Naive thymus-derived CD4-positive, alpha-beta T cell (primary cell): ENCODE measurements around the gene BTBD19. TPM values are rescaled to one million over a fixed set of nuclear protein-coding genes. Genes with fewer than 3 reads are reported as not detected.

ENCODE experiments used
- ATAC-seq: fragments of 150-1000 bp; cut with Tn5 transposase; 2 replicates; pipeline ENCODE4 v1.10.0; 2021; ENCODE audit warnings: mild to moderate bottlenecking, moderate library complexity
- CTCF ChIA-PET: fragments of 350-600 bp; sonication (Branson Sonifier 250); formaldehyde crosslinking; loops from one replicate; lab custom pipeline; 2021; ENCODE audit warnings: antibody characterized with exemption; lab: Charles Lee
- POLR2A ChIA-PET: fragments of 350-600 bp; sonication (Branson Sonifier 250); formaldehyde crosslinking; loops from one replicate; lab custom pipeline; 2021; ENCODE audit warnings: antibody characterized with exemption, inconsistent platforms; lab: Charles Lee
- DNase-seq, 9 donors: peaks; one replicate each; pipeline versions ENCODE4 v3.0.0 to v3.0.0-alpha.2; 2020 to 2022; ENCODE audit warnings: mixed read lengths in 1 of 9
- H3K27ac ChIP-seq: one replicate; pipeline ENCODE4 v1.7.0; 2013; ENCODE audit warnings: mild to moderate bottlenecking, low read depth, low read length, moderate library complexity
- H3K27me3 ChIP-seq, 2 donors: one replicate each; pipeline ENCODE4 v1.7.0; 2013; ENCODE audit warnings: low read length in 2 of 2, mild to moderate bottlenecking in 2 of 2, moderate library complexity in 2 of 2; ENCODE audit not compliant: control insufficient read depth in 2 of 2, insufficient read depth in 2 of 2
- H3K36me3 ChIP-seq, 3 experiments: 1 replicate in 2 of 3; 2 replicates in 1 of 3; pipeline ENCODE4 v1.7.0; 2013; ENCODE audit warnings: low read length in 3 of 3, mild to moderate bottlenecking in 3 of 3, moderate library complexity in 1 of 3; ENCODE audit not compliant: insufficient read depth in 3 of 3, control insufficient read depth in 2 of 3
- H3K4me1 ChIP-seq, 2 donors: one replicate each; pipeline ENCODE4 v1.7.0; 2013; ENCODE audit warnings: low read length in 2 of 2, mild to moderate bottlenecking in 2 of 2, moderate library complexity in 1 of 2; ENCODE audit not compliant: control insufficient read depth in 2 of 2, insufficient read depth in 2 of 2
- H3K4me3 ChIP-seq: 2 replicates; pipeline ENCODE4 v1.7.0; 2013; ENCODE audit warnings: mild to moderate bottlenecking, low read length
- H3K9me3 ChIP-seq, 3 experiments: 1 replicate in 2 of 3; 2 replicates in 1 of 3; pipeline ENCODE4 v1.7.0; 2013; ENCODE audit warnings: low read length in 3 of 3; ENCODE audit not compliant: control insufficient read depth in 2 of 3
- H3K27ac Mint-ChIP-seq, 9 donors: one replicate each; pipeline ENCODE4 v1.8.0; 2020 to 2022; ENCODE audit warnings: mixed read lengths in 9 of 9, mild to moderate bottlenecking in 8 of 9, moderate library complexity in 5 of 9, inconsistent platforms in 2 of 9
- H3K27me3 Mint-ChIP-seq, 5 donors: one replicate each; pipeline ENCODE4 v1.8.0; 2021 to 2022; ENCODE audit warnings: mixed read lengths in 5 of 5, mild to moderate bottlenecking in 1 of 5
- H3K36me3 Mint-ChIP-seq, 5 donors: one replicate each; pipeline ENCODE4 v1.8.0; 2020 to 2022; ENCODE audit warnings: mixed read lengths in 5 of 5, mild to moderate bottlenecking in 3 of 5, inconsistent platforms in 1 of 5
- H3K4me1 Mint-ChIP-seq, 7 donors: one replicate each; pipeline ENCODE4 v1.8.0; 2020 to 2022; ENCODE audit warnings: mixed read lengths in 7 of 7, mild to moderate bottlenecking in 3 of 7, inconsistent platforms in 1 of 7
- H3K4me3 Mint-ChIP-seq, 10 donors: one replicate each; pipeline ENCODE4 v1.8.0; 2020 to 2022; ENCODE audit warnings: mild to moderate bottlenecking in 10 of 10, mixed read lengths in 10 of 10, moderate library complexity in 6 of 10, inconsistent platforms in 2 of 10
- H3K9me3 Mint-ChIP-seq, 11 donors: one replicate each; pipeline ENCODE4 v1.8.0; 2020 to 2022; ENCODE audit warnings: mixed read lengths in 11 of 11, mild to moderate bottlenecking in 4 of 11, inconsistent platforms in 1 of 11, moderate library complexity in 1 of 11
- intact Hi-C, 2 donors: fragments of 100-400 bp; cut with micrococcal nuclease; formaldehyde crosslinking; loops; one replicate each; pipeline ENCODE4 v1.15.1; 2023
- polyA plus RNA-seq, 2 donors: library from polyadenylated mRNA; unstranded; fragments of 300-500 nt; fragmentation: Illumina TruSeq; gene quantifications; one replicate each; pipeline ENCODE4 v1.2.3, GENCODE V29; 2021
- total RNA-seq, 6 experiments: library from RNA in 5 of 6; stranded (reverse) in 5 of 6; gene quantifications; 1 replicate in 5 of 6; 2 replicates in 1 of 6; pipeline ENCODE4 v1.2.3 and lab custom pipeline; 2021 to 2026

The BTBD19 gene
- total and polyA plus RNA-seq, 7 experiments from 2014 or later: 0.07 to 47.2 (median 12.5) TPM

DNA sequence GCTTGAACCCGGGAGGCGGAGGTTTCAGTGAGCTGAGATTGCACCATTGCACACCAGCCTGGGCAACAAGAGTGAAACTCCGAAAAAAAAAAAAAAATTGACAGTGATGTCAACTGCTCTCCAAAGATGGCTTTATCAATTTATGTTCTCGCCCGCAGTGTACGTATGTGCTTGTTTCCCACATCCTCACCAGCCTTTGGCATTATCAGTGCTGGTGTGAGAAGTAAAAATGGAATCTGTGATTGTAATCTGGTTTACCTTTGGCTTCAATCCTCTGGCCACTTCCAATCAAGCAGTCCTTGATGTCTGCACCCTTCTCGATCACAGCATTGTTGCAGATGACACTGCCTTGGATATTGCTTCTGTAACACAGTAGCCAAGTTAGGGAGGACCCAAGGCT lies 49.1 kb downstream of the BTBD19 start:
- Mint-ChIP-seq H3K36me3 (peaks cover 5 to 41% (median 24%) of the 10 kb centered on the region in 5 donors), H3K27me3 (no peaks in the 10 kb centered on the region), H3K27ac (no peak overlapping the region), H3K4me3 (no peak overlapping the region), H3K4me1 (no peaks in the 10 kb centered on the region), H3K9me3 (no peaks in the 10 kb centered on the region)
- POLR2A ChIA-PET: no interaction called here
- ATAC-seq (no peak), DNase-seq (no peak)
- Histone ChIP-seq H3K27me3 (no peaks in the 10 kb centered on the region), H3K9me3 (no peaks in the 10 kb centered on the region), H3K27ac (no peak overlapping the region), H3K4me1 (no peaks in the 10 kb centered on the region), H3K36me3 (peaks cover 0 to 11% (median 0%) of the 10 kb centered on the region in 3 experiments), H3K4me3 (no peak overlapping the region)
- intact Hi-C loops: no loop called here
- CTCF ChIA-PET: no interaction called here

DNA sequence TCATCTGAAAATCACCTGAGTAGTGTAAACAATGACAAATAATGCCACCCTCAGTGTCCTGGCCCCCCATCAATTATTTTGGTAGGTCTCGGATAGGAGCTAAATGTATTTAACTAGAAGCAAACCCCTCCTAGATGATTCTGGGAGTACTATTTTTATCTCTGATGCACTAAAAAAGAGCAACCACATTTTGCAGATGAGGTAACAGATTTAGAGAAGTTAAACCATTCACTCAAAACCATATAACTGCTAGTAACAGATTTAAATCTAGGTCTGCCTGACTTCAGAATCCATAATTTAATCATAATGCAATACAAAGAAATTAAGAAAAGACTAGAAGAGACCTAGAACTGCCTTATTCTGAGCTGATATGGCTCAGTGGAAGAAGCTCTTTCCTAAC lies 52.0 kb downstream of the BTBD19 start:
- Mint-ChIP-seq H3K27ac (no peak overlapping the region), H3K4me1 (peaks cover 0 to 2% (median 0%) of the 10 kb centered on the region in 7 donors), H3K9me3 (no peaks in the 10 kb centered on the region), H3K27me3 (no peaks in the 10 kb centered on the region), H3K36me3 (peaks cover 5 to 29% (median 16%) of the 10 kb centered on the region in 5 donors), H3K4me3 (no peak overlapping the region)
- H3K27ac ChIP-seq: no peak overlapping the region
- H3K36me3 ChIP-seq: peaks cover 0 to 10% (median 0%) of the 10 kb centered on the region in 3 experiments
- POLR2A ChIA-PET: no interaction called here
- intact Hi-C loops: no loop called here
- no peaks in the 10 kb centered on the region for H3K4me1 ChIP-seq
- H3K27me3 ChIP-seq: no peaks in the 10 kb centered on the region
- H3K9me3 ChIP-seq: no peaks in the 10 kb centered on the region
- H3K4me3 ChIP-seq: no peak overlapping the region
- ATAC-seq: no peak
- DNase-seq: no peak
- CTCF ChIA-PET: no interaction called here

DNA sequence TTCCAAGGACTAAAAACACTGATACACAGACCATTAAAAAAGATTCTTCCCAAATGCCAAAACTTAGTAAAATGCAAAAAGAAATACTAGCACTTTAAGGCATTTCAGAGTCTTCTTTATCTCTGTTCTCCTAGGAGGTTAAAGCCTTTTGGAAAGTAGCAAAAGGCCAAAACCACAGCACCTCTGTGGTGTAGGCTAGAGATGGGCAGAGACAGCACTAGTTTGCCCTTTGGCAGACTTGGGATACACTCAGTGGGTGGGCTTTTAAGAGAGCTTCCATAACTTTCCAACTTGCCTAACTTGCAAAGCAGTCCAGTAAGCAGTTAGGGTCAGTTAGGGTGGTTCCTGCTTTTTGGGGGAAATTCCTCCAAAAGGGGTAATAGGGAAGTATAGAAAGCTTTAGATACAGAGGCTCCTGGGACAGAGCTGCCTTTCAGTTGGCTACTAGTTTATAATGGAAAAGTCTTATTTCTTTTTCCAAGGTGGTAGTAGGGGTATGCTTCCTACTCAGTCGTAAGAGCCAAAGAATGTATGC lies 52.6 kb downstream of the BTBD19 start:
- Mint-ChIP-seq H3K27ac (peak overlapping the region in 1 of 9 donors; percentile 27), H3K36me3 (peaks cover under 1 to 25% (median 15%) of the 10 kb centered on the region in 5 donors), H3K4me3 (no peak overlapping the region), H3K9me3 (no peaks in the 10 kb centered on the region), H3K27me3 (no peaks in the 10 kb centered on the region), H3K4me1 (peaks cover 0 to 2% (median 0%) of the 10 kb centered on the region in 7 donors)
- ChIA-PET CTCF (no interaction called here), POLR2A (no interaction called here)
- peaks cover 0 to 8% (median 0%) of the 10 kb centered on the region in 3 experiments for H3K36me3 ChIP-seq
- no peaks in the 10 kb centered on the region for H3K27me3 ChIP-seq
- no peaks in the 10 kb centered on the region for H3K9me3 ChIP-seq
- H3K4me3 ChIP-seq: no peak overlapping the region
- no peaks in the 10 kb centered on the region for H3K4me1 ChIP-seq
- intact Hi-C loops: no loop called here
- ATAC-seq (no peak), DNase-seq (no peak)
- H3K27ac ChIP-seq: no peak overlapping the region

DNA sequence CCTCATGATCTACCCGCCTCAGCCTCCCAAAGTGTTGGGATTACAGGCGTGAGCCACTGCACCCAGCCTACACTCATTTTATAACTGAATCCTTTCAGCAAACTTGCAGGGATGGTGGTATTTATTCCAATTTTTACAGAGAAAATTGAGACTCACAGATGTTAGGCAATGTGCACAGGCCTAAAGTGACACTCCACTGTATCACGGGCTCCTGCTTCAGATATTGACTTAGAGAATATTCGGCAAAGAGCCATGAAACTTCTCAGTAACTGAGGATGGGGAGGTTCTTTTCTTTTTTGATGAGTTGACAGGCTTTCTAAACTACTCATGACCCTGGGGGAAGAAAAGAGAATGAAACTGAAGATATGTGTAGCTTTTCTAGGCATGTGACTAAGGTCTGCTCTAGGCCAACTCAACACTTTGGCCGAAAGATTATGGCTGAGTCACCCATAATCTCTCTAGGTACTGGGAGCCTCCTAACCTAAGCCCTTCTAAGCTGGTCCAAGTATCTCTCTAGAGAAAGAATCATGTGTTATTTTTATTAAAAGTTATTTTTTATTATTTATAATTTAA lies 54.6 kb downstream of the BTBD19 start:
- H3K36me3 Mint-ChIP-seq: peaks cover 0 to 20% (median 10%) of the 10 kb centered on the region in 5 donors
- no peaks in the 10 kb centered on the region for H3K27me3 Mint-ChIP-seq

More for the DNA sequence above, 54.6 kb downstream of the BTBD19 start:
- H3K27me3 ChIP-seq: no peaks in the 10 kb centered on the region
- DNase-seq: no peak
- Mint-ChIP-seq H3K4me1 (peaks cover 0 to 2% (median 0%) of the 10 kb centered on the region in 7 donors), H3K9me3 (no peaks in the 10 kb centered on the region), H3K4me3 (no peak overlapping the region), H3K27ac (no peak overlapping the region)
- intact Hi-C loops: no loop called here
- CTCF ChIA-PET: no interaction called here
- H3K36me3 ChIP-seq: peaks cover 0 to 8% (median 0%) of the 10 kb centered on the region in 3 experiments
- H3K4me1 ChIP-seq: no peaks in the 10 kb centered on the region
- no peak overlapping the region for H3K27ac ChIP-seq
- no peaks in the 10 kb centered on the region for H3K9me3 ChIP-seq
- ATAC-seq: no peak
- POLR2A ChIA-PET: no interaction called here
- H3K4me3 ChIP-seq: no peak overlapping the region

Other genes starting within 250 kb of the BTBD19 start
- 1 to 10 TPM; 1.6 to 3.5 (median 1.9) TPM for gene TMEM53, start 134.0 kb upstream of the BTBD19 start, total RNA-seq
- gene TMEM53, start 134.0 kb upstream of the BTBD19 start, polyA plus RNA-seq: 1 to 10 TPM; 2.9 to 3.5 TPM
- 100 to 1,000 TPM in 1 of 5 experiments, 10 to 100 TPM in 4; 65.8 to 205 (median 87.0) TPM for gene ARMH1, start 133.8 kb upstream of the BTBD19 start, total RNA-seq
- gene ARMH1, start 133.8 kb upstream of the BTBD19 start, polyA plus RNA-seq: 10 to 100 TPM; 32.8 to 41.0 TPM
- not detected for gene RNU5D-1, start 77.4 kb upstream of the BTBD19 start, total RNA-seq
- gene RNU5D-1, start 77.4 kb upstream of the BTBD19 start, polyA plus RNA-seq: not detected
- 10 to 100 TPM in 1 of 5 experiments, 1 to 10 TPM in 2, under 1 TPM in 2; 0.32 to 69.3 (median 1.1) TPM for gene KIF2C, start 68.7 kb upstream of the BTBD19 start, total RNA-seq
- under 1 TPM in 1 of 2 donors, not detected in 1; 0.52 TPM for gene KIF2C, start 68.7 kb upstream of the BTBD19 start, polyA plus RNA-seq
- 1,000 to 10,000 TPM; 2,000 to 3,409 (median 3,025) TPM for gene RPS8, start 33.0 kb upstream of the BTBD19 start, total RNA-seq
- gene RPS8, start 33.0 kb upstream of the BTBD19 start, polyA plus RNA-seq: 1,000 to 10,000 TPM in 1 of 2 donors, 100 to 1,000 TPM in 1; 954 to 1,486 TPM
- 1 to 10 TPM in 2 of 5 experiments, under 1 TPM in 3; 0.77 to 1.4 (median 0.96) TPM for gene BEST4, start 20.4 kb upstream of the BTBD19 start, total RNA-seq
- gene BEST4, start 20.4 kb upstream of the BTBD19 start, polyA plus RNA-seq: under 1 TPM in 1 of 2 donors, not detected in 1; 0.72 TPM
- 100 to 1,000 TPM in 4 of 5 experiments, 10 to 100 TPM in 1; 92.8 to 456 (median 142) TPM for gene PLK3, start 8.1 kb upstream of the BTBD19 start, total RNA-seq
- 10 to 100 TPM; 30.5 to 59.1 TPM for gene PLK3, start 8.1 kb upstream of the BTBD19 start, polyA plus RNA-seq
- 1 to 10 TPM in 2 of 5 experiments, under 1 TPM in 3; 0.31 to 9.7 (median 0.87) TPM for gene DYNLT4, start 1.2 kb upstream of the BTBD19 start, total RNA-seq
- gene DYNLT4, start 1.2 kb upstream of the BTBD19 start, polyA plus RNA-seq: under 1 TPM in 1 of 2 donors, not detected in 1; 0.47 TPM
- 1 to 10 TPM; 1.3 to 2.8 (median 1.4) TPM for gene PTCH2, start 34.7 kb downstream of the BTBD19 start, total RNA-seq
- gene PTCH2, start 34.7 kb downstream of the BTBD19 start, polyA plus RNA-seq: under 1 TPM in 1 of 2 donors, not detected in 1; 0.06 TPM
- 10 to 100 TPM; 13.0 to 29.0 (median 17.8) TPM for gene EIF2B3, start 178.1 kb downstream of the BTBD19 start, total RNA-seq
- gene EIF2B3, start 178.1 kb downstream of the BTBD19 start, polyA plus RNA-seq: 10 to 100 TPM; 19.4 to 32.0 TPM
- gene HECTD3, start 202.8 kb downstream of the BTBD19 start, total RNA-seq: 10 to 100 TPM; 38.8 to 53.7 (median 42.2) TPM
- gene HECTD3, start 202.8 kb downstream of the BTBD19 start, polyA plus RNA-seq: 10 to 100 TPM; 12.2 to 26.9 TPM
- 10 to 100 TPM; 40.7 to 72.8 (median 58.1) TPM for gene UROD, start 203.7 kb downstream of the BTBD19 start, total RNA-seq
- gene UROD, start 203.7 kb downstream of the BTBD19 start, polyA plus RNA-seq: 10 to 100 TPM; 90.5 to 91.3 TPM